Trophoblast cell (in vitro differentiated cells and primary cell): ENCODE data around the gene TADA2B.
"Not testable (repeated sequence)": the region's sequence is repeated elsewhere in the genome, so short reads cannot be mapped to it uniquely, and the experiment has no call there.

Source experiments
- DNase-seq, 2 donors: peaks; one replicate each; pipeline ENCODE4 v3.0.0-alpha.2; 2016
- H2AFZ ChIP-seq: 2 replicates; pipeline ENCODE4 v1.6.1; 2013; ENCODE audit warnings: low read length, moderate library complexity, mild to moderate bottlenecking; ENCODE audit not compliant: insufficient read depth, poor library complexity
- H2AK5ac ChIP-seq: 2 replicates; pipeline ENCODE4 v1.6.1; 2013; ENCODE audit warnings: mild to moderate bottlenecking, low read length
- H2BK120ac ChIP-seq: 2 replicates; pipeline ENCODE4 v1.6.1; 2013; ENCODE audit warnings: low read length, mild to moderate bottlenecking, moderate library complexity; ENCODE audit not compliant: insufficient read depth, poor library complexity
- H2BK12ac ChIP-seq: 2 replicates; pipeline ENCODE4 v1.6.1; 2013; ENCODE audit warnings: mild to moderate bottlenecking, low read length, moderate library complexity
- H2BK5ac ChIP-seq: 2 replicates; pipeline ENCODE4 v1.6.1; 2013; ENCODE audit warnings: low read length, low read depth, moderate library complexity, mild to moderate bottlenecking; ENCODE audit not compliant: poor library complexity
- H3K14ac ChIP-seq: 2 replicates; pipeline ENCODE4 v1.6.1; 2013; ENCODE audit warnings: mild to moderate bottlenecking, low read length
- H3K18ac ChIP-seq: 2 replicates; pipeline ENCODE4 v1.6.1; 2013; ENCODE audit warnings: mild to moderate bottlenecking, low read length
- H3K23ac ChIP-seq: 2 replicates; pipeline ENCODE4 v1.6.1; 2013; ENCODE audit warnings: low read length
- H3K27ac ChIP-seq: 2 replicates; pipeline ENCODE4 v1.5.1; 2013; ENCODE audit warnings: low read depth, mild to moderate bottlenecking, inconsistent platforms, low read length, moderate library complexity
- H3K27me3 ChIP-seq: 2 replicates; pipeline ENCODE4 v1.6.1; 2013; ENCODE audit warnings: inconsistent platforms, mild to moderate bottlenecking, low read length, moderate library complexity; ENCODE audit not compliant: insufficient read depth
- H3K36me3 ChIP-seq, 2 experiments: 1 replicate in 1 of 2; 2 replicates in 1 of 2; pipeline ENCODE4 v1.6.1; 2013; ENCODE audit warnings: low read length in 2 of 2, mild to moderate bottlenecking in 2 of 2, moderate library complexity in 1 of 2; ENCODE audit not compliant: insufficient read depth in 2 of 2, control insufficient read depth in 1 of 2
- H3K4ac ChIP-seq: 2 replicates; pipeline ENCODE4 v1.6.1; 2013; ENCODE audit warnings: low read depth, mild to moderate bottlenecking, low read length, moderate library complexity
- H3K4me1 ChIP-seq, 2 experiments: 1 replicate in 1 of 2; 2 replicates in 1 of 2; pipeline ENCODE4 v1.6.1; 2013; ENCODE audit warnings: low read length in 2 of 2, mild to moderate bottlenecking in 2 of 2, moderate library complexity in 1 of 2; ENCODE audit not compliant: insufficient read depth in 2 of 2, control insufficient read depth in 1 of 2
- H3K4me2 ChIP-seq: 2 replicates; pipeline ENCODE4 v1.6.1; 2013; ENCODE audit warnings: inconsistent platforms, mild to moderate bottlenecking, low read length, moderate library complexity
- H3K4me3 ChIP-seq: 2 replicates; pipeline ENCODE4 v1.5.1; 2013; ENCODE audit warnings: mild to moderate bottlenecking, low read depth, low read length, inconsistent platforms
- H3K79me1 ChIP-seq: one replicate; pipeline ENCODE4 v1.6.1; 2013; ENCODE audit warnings: low read length
- H3K79me2 ChIP-seq: 2 replicates; pipeline ENCODE4 v1.6.1; 2013; ENCODE audit warnings: low read length, mild to moderate bottlenecking; ENCODE audit not compliant: control insufficient read depth, insufficient read depth, poor library complexity
- H3K9ac ChIP-seq: 2 replicates; pipeline ENCODE4 v1.6.1; 2013; ENCODE audit warnings: mild to moderate bottlenecking, low read length
- H3K9me3 ChIP-seq: 2 replicates; pipeline ENCODE4 v1.6.1; 2013; ENCODE audit warnings: low read depth, mild to moderate bottlenecking, control low read depth, inconsistent platforms, low read length; ENCODE audit not compliant: insufficient read depth
- H4K12ac ChIP-seq: 2 replicates; pipeline ENCODE4 v1.6.1; 2013; ENCODE audit warnings: low read depth, mild to moderate bottlenecking, low read length, moderate library complexity
- H4K8ac ChIP-seq: 2 replicates; pipeline ENCODE4 v1.6.1; 2013; ENCODE audit warnings: low read depth, mild to moderate bottlenecking, low read length, moderate library complexity
- H4K91ac ChIP-seq: one replicate; pipeline ENCODE4 v1.6.1; 2013; ENCODE audit warnings: low read depth, mild to moderate bottlenecking, low read length, moderate library complexity
- WGBS: extraction: QIAGEN DNeasy Blood & Tissue Kit; methylation state at CpG from one replicate; pipeline ENCODE4 v1.1.7; 2013; ENCODE audit warnings: missing lambda C conversion rate; ENCODE audit not compliant: insufficient read length, insufficient coverage; ENCODE audit errors: extremely low coverage; 5-methylcytosine and 5-hydroxymethylcytosine counted together

Gene TADA2B

DNA sequence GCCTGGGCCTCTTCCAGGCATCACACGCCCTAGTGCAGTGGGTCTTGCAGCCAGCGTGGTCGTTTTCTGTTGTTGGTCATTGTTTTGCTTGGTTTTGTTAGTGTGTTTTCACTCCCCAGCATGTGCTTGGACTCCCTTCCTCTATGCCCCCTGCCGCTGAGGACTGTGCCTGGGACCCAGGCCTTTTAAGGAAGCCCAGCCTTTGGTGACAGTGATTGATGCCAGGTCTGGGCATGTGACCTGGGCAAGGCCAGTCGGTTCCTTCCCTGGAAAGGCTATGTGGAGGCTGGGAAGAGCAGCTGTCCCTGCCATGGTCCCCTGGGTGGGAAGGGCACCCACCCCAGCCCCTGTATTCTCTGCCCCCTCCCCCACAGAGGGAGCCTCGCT lies 33.5 kb downstream of the TADA2B start:
- no peak overlapping the region for H3K27ac ChIP-seq
- H3K4ac ChIP-seq = no peak overlapping the region
- no peak overlapping the region for H3K18ac ChIP-seq
- no peak overlapping the region for H3K14ac ChIP-seq
- no peaks in the 10 kb centered on the region for H3K9me3 ChIP-seq
- no peak for DNase-seq
- no peak overlapping the region for H4K8ac ChIP-seq
- H4K12ac ChIP-seq = no peak overlapping the region
- H3K4me3 ChIP-seq = no peak overlapping the region
- no peaks in the 10 kb centered on the region for H3K36me3 ChIP-seq
- H2AFZ ChIP-seq = no peak overlapping the region
- WGBS = no CpG with 5 or more reads among the region's 6 CpGs
- no peak overlapping the region for H4K91ac ChIP-seq
- H3K9ac ChIP-seq = no peak overlapping the region
- H3K79me1 ChIP-seq = no peaks in the 10 kb centered on the region
- no peak overlapping the region for H2AK5ac ChIP-seq
- no peak overlapping the region for H3K23ac ChIP-seq
- H2BK5ac ChIP-seq = no peak overlapping the region
- H3K4me1 ChIP-seq = no peaks in the 10 kb centered on the region
- no peak overlapping the region for H2BK12ac ChIP-seq
- H3K79me2 ChIP-seq = no peaks in the 10 kb centered on the region
- no peak overlapping the region for H2BK120ac ChIP-seq
- no peaks in the 10 kb centered on the region for H3K27me3 ChIP-seq
- H3K4me2 ChIP-seq = no peak overlapping the region

DNA sequence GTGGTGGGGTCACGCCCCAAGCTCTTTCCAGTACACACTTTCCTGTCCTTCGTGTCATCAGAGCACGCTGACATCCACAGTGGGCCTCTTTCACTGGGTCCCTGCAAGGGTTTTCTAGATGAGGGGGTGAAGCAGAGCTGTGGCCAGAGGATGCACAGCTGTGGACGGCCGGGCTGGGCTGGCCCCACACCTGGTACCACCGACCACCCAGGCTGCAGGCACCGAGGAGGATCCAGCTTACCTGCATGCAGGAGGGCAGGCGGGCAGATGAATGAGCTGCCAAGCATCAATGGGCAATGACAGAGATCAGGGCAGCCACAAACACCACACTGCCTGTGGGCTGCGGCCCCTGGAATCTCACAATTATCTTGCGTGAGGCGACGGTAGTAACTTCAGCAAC lies 34.2 kb downstream of the TADA2B start:
- Histone ChIP-seq H2BK120ac (no peak overlapping the region), H3K14ac (no peak overlapping the region), H3K27ac (no peak overlapping the region), H3K36me3 (no peaks in the 10 kb centered on the region), H3K27me3 (no peaks in the 10 kb centered on the region), H3K4me1 (peaks cover 0 to 2% of the 10 kb centered on the region in 2 experiments), H3K79me1 (no peaks in the 10 kb centered on the region), H2AFZ (no peak overlapping the region), H2BK12ac (no peak overlapping the region), H2BK5ac (no peak overlapping the region), H3K4me2 (no peak overlapping the region), H3K79me2 (no peaks in the 10 kb centered on the region), H2AK5ac (no peak overlapping the region), H4K8ac (no peak overlapping the region), H4K91ac (no peak overlapping the region), H3K9me3 (no peaks in the 10 kb centered on the region), H3K23ac (no peak overlapping the region), H3K9ac (no peak overlapping the region), H3K18ac (no peak overlapping the region), H3K4me3 (no peak overlapping the region), H3K4ac (no peak overlapping the region), H4K12ac (no peak overlapping the region)
- WGBS = no CpG with 5 or more reads among the region's 12 CpGs
- no peak for DNase-seq

DNA sequence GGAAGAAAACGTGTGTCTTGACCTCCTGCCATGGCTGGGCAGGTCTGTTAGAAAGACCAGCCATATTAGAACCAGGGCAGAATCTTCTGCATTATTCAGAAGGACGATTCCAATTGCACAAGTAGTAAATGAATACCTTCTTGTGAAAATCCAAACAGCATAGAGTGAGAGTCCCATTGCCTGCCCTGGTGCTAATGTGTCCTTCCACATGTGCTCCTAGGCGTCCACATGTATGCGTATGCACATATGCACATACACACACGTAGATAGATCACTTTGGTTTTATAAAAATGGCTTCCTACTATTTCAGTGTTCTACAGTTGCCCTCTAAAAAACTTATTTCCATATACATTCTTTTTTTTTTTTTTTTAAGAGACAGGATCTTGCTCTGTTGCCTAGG lies 34.9 kb downstream of the TADA2B start:
- Histone ChIP-seq H2AK5ac (no peak overlapping the region), H3K36me3 (no peaks in the 10 kb centered on the region), H3K4ac (no peak overlapping the region), H4K8ac (no peak overlapping the region), H2AFZ (no peak overlapping the region), H3K14ac (no peak overlapping the region), H3K27ac (no peak overlapping the region), H2BK120ac (no peak overlapping the region), H3K4me2 (no peak overlapping the region), H3K4me1 (peaks cover 0 to 2% of the 10 kb centered on the region in 2 experiments), H3K4me3 (no peak overlapping the region), H3K9me3 (no peaks in the 10 kb centered on the region), H3K27me3 (no peaks in the 10 kb centered on the region), H2BK5ac (no peak overlapping the region), H3K79me1 (no peaks in the 10 kb centered on the region), H2BK12ac (no peak overlapping the region), H3K18ac (no peak overlapping the region), H3K9ac (no peak overlapping the region), H3K79me2 (no peaks in the 10 kb centered on the region), H3K23ac (no peak overlapping the region), H4K12ac (no peak overlapping the region), H4K91ac (no peak overlapping the region)
- no CpG with 5 or more reads among the region's 5 CpGs for WGBS
- no peak for DNase-seq

DNA sequence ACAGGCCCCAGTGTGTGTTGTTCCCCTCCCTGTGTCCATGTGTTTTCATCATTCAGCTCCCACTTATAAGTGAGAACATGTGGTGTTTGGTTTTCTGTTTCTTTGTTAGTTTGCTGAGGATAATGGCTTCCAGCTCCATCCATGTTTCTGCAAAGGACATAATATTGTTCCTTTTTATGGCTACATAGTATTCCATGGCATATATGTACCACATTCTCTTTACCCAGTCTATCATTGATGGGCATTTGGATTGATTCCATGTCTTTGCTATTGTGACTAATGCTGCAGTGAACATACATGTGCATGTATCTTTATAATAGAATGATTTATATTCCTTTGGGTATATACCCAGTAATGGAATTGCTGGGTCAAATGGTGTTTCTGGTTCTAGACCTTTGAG lies 36.3 kb downstream of the TADA2B start:
- DNase-seq, H3K9me3 ChIP-seq, H3K4me2 ChIP-seq, H3K27ac ChIP-seq, H3K36me3 ChIP-seq, H4K12ac ChIP-seq, H2BK120ac ChIP-seq, H3K14ac ChIP-seq, H2BK12ac ChIP-seq, H3K4me1 ChIP-seq, H2BK5ac ChIP-seq, H3K9ac ChIP-seq, H2AFZ ChIP-seq, H2AK5ac ChIP-seq, H4K91ac ChIP-seq, H3K4ac ChIP-seq, H3K27me3 ChIP-seq, H3K4me3 ChIP-seq, H3K23ac ChIP-seq, H3K79me2 ChIP-seq, H3K18ac ChIP-seq, H4K8ac ChIP-seq, H3K79me1 ChIP-seq: not testable (repeated sequence)

DNA sequence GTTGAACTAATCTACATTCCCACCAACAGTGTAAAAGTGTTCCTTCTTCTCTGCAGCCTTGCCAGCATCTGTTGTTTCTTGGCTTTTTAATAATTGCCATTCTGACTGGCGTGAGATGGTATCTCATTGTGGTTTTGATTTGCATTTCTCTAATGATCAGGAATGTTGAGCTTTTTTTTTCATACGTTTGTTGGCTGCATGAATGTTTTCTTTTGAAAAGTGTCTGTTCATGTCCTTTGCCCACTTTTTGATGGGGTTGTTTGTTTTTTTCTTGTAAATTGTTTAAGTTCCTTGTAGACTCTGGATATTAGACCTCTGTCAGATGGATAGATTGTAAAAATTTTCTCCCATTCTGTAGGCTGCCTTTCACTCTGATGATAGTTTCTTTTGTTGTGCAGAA lies 36.7 kb downstream of the TADA2B start:
- H2AFZ ChIP-seq, H3K27ac ChIP-seq, H4K8ac ChIP-seq, H3K23ac ChIP-seq, H3K36me3 ChIP-seq, H2BK12ac ChIP-seq, H3K4me3 ChIP-seq, H3K79me2 ChIP-seq, H3K18ac ChIP-seq, H3K9me3 ChIP-seq, H3K9ac ChIP-seq, H3K4ac ChIP-seq, H4K12ac ChIP-seq, H2AK5ac ChIP-seq, H2BK120ac ChIP-seq, DNase-seq, H3K4me2 ChIP-seq, H3K4me1 ChIP-seq, H2BK5ac ChIP-seq, H3K79me1 ChIP-seq, H3K14ac ChIP-seq, H3K27me3 ChIP-seq, H4K91ac ChIP-seq: not testable (repeated sequence)
- no CpG with 5 or more reads among the region's 2 CpGs for WGBS
